H9 (cell line): Measurements from ENCODE around the gene CTNNA3. TPM values are rescaled to one million over a fixed set of nuclear protein-coding genes. Genes with fewer than 3 reads are reported as not detected.
A peak's percentile ranks its signal among the peaks of the same experiment; 100 is the strongest.

ENCODE experiments used
- DNase-seq: peaks from one replicate; pipeline ENCODE4 v3.0.0-alpha.2; 2017
- H2AFZ ChIP-seq: one replicate; pipeline ENCODE4 v1.6.1; 2013; ENCODE audit warnings: mild to moderate bottlenecking, low read length, control low read depth, moderate library complexity
- H2AK5ac ChIP-seq: 2 replicates; pipeline ENCODE4 v1.6.1; 2013; ENCODE audit warnings: low read length, control low read depth, mixed read lengths; ENCODE audit not compliant: insufficient read length
- H2BK120ac ChIP-seq: one replicate; pipeline ENCODE4 v1.6.1; 2013; ENCODE audit warnings: low read depth, mild to moderate bottlenecking, low read length, control low read depth, inconsistent platforms; ENCODE audit not compliant: poor library complexity, severe bottlenecking
- H2BK12ac ChIP-seq: 2 replicates; pipeline ENCODE4 v1.6.1; 2013; ENCODE audit warnings: low read length, control low read depth, mixed read lengths, low read depth; ENCODE audit not compliant: insufficient read length
- H2BK15ac ChIP-seq: 2 replicates; pipeline ENCODE4 v1.6.1; 2013; ENCODE audit warnings: low read depth, low read length, control low read depth
- H2BK20ac ChIP-seq: one replicate; pipeline ENCODE4 v1.6.1; 2013; ENCODE audit warnings: low read depth, mild to moderate bottlenecking, low read length, control low read depth, inconsistent platforms; ENCODE audit not compliant: poor library complexity, severe bottlenecking
- H2BK5ac ChIP-seq: 2 replicates; pipeline ENCODE4 v1.6.1; 2013; ENCODE audit warnings: low read length, control low read depth, mixed read lengths; ENCODE audit not compliant: insufficient read length
- H3K14ac ChIP-seq: 2 replicates; pipeline ENCODE4 v1.6.1; 2013; ENCODE audit warnings: low read length, control low read depth; ENCODE audit not compliant: insufficient read depth
- H3K18ac ChIP-seq: 2 replicates; pipeline ENCODE4 v1.6.1; 2013; ENCODE audit warnings: low read depth, mild to moderate bottlenecking, mixed read lengths, low read length, control low read depth; ENCODE audit not compliant: insufficient read length
- H3K23ac ChIP-seq: 2 replicates; pipeline ENCODE4 v1.6.1; 2013; ENCODE audit warnings: low read length, control low read depth, mixed read lengths, low read depth; ENCODE audit not compliant: insufficient read length
- H3K23me2 ChIP-seq: 2 replicates; pipeline ENCODE4 v1.6.1; 2013; ENCODE audit warnings: low read depth, mild to moderate bottlenecking, mixed read lengths, low read length, control low read depth; ENCODE audit not compliant: insufficient read length, poor library complexity, severe bottlenecking
- H3K27ac ChIP-seq: 2 replicates; pipeline ENCODE4 v1.5.1; 2013; ENCODE audit warnings: low read length, control low read depth, mixed read lengths, low read depth; ENCODE audit not compliant: insufficient read length
- H3K27me3 ChIP-seq: 2 replicates; pipeline ENCODE4 v1.6.1; 2013; ENCODE audit warnings: low read length, control low read depth, inconsistent platforms; ENCODE audit not compliant: insufficient read depth
- H3K4ac ChIP-seq: 2 replicates; pipeline ENCODE4 v1.6.1; 2013; ENCODE audit warnings: low read depth, mild to moderate bottlenecking, control low read depth, inconsistent platforms, low read length, moderate library complexity
- H3K4me1 ChIP-seq: 2 replicates; pipeline ENCODE4 v1.6.1; 2013; ENCODE audit warnings: low read length, control low read depth, inconsistent platforms; ENCODE audit not compliant: insufficient read depth
- H3K4me2 ChIP-seq: 2 replicates; pipeline ENCODE4 v1.6.1; 2013; ENCODE audit warnings: low read length, control low read depth, mixed read lengths; ENCODE audit not compliant: insufficient read length, insufficient read depth
- H3K56ac ChIP-seq: 2 replicates; pipeline ENCODE4 v1.6.1; 2013; ENCODE audit warnings: low read depth, mild to moderate bottlenecking, mixed read lengths, low read length, control low read depth; ENCODE audit not compliant: insufficient read length
- H3K79me1 ChIP-seq: 2 replicates; pipeline ENCODE4 v1.6.1; 2013; ENCODE audit warnings: low read depth, mild to moderate bottlenecking, moderate library complexity, low read length, control low read depth, inconsistent platforms; ENCODE audit not compliant: insufficient read depth, poor library complexity, severe bottlenecking
- H3K79me2 ChIP-seq: 2 replicates; pipeline ENCODE4 v1.6.1; 2013; ENCODE audit warnings: low read length, control low read depth, inconsistent platforms; ENCODE audit not compliant: insufficient read depth
- H3K9ac ChIP-seq: 2 replicates; pipeline ENCODE4 v1.6.1; 2013; ENCODE audit warnings: low read length, control low read depth, mixed read lengths; ENCODE audit not compliant: insufficient read length; ENCODE audit errors: extremely low read depth
- H3K9me3 ChIP-seq: one replicate; pipeline ENCODE4 v1.6.1; 2013; ENCODE audit warnings: low read depth, low read length, inconsistent platforms; ENCODE audit not compliant: control insufficient read depth
- H3T11ph ChIP-seq: one replicate; pipeline ENCODE4 v1.6.1; 2013; ENCODE audit warnings: mild to moderate bottlenecking, low read length, control low read depth, inconsistent platforms
- H4K20me1 ChIP-seq: one replicate; pipeline ENCODE4 v1.6.1; 2013; ENCODE audit not compliant: control insufficient read depth, insufficient read length, insufficient read depth
- H4K5ac ChIP-seq: 2 replicates; pipeline ENCODE4 v1.6.1; 2013; ENCODE audit warnings: low read depth, mild to moderate bottlenecking, mixed read lengths, low read length, control low read depth; ENCODE audit not compliant: insufficient read length
- H4K8ac ChIP-seq: replicated peaks from 2 replicates; pipeline ENCODE4 v1.6.1; 2013; ENCODE audit warnings: low read length, control low read depth, mixed read lengths, low read depth; ENCODE audit not compliant: insufficient read length
- H4K91ac ChIP-seq: 2 replicates; pipeline ENCODE4 v1.6.1; 2013; ENCODE audit warnings: low read depth, mild to moderate bottlenecking, moderate library complexity, mixed read lengths, low read length, control low read depth; ENCODE audit not compliant: insufficient read length
- H3K27ac Mint-ChIP-seq, 3 experiments: 2 replicates in 2 of 3; 3 replicates in 1 of 3; pipeline ENCODE4 v1.8.0; 2020 to 2021; ENCODE audit warnings: mixed read lengths in 3 of 3, mild to moderate bottlenecking in 1 of 3, moderate library complexity in 1 of 3
- H3K27me3 Mint-ChIP-seq: 2 replicates; pipeline ENCODE4 v1.8.0; 2021; ENCODE audit warnings: low read depth, mild to moderate bottlenecking, moderate library complexity, mixed read lengths
- H3K36me3 Mint-ChIP-seq, 3 experiments: 2 replicates in 2 of 3; 3 replicates in 1 of 3; pipeline ENCODE4 v1.8.0; 2020 to 2021; ENCODE audit warnings: low read depth in 3 of 3, mixed read lengths in 3 of 3; ENCODE audit not compliant: insufficient read depth in 1 of 3
- H3K4me1 Mint-ChIP-seq, 2 experiments: 2 replicates each; pipeline ENCODE4 v1.8.0; 2020; ENCODE audit warnings: mixed read lengths in 2 of 2
- H3K4me3 Mint-ChIP-seq, 2 experiments: 2 replicates in 1 of 2; 3 replicates in 1 of 2; pipeline ENCODE4 v1.8.0; 2020 to 2021; ENCODE audit warnings: mild to moderate bottlenecking in 2 of 2, mixed read lengths in 2 of 2, moderate library complexity in 1 of 2
- H3K9me3 Mint-ChIP-seq, 2 experiments: 2 replicates in 1 of 2; 3 replicates in 1 of 2; pipeline ENCODE4 v1.8.0; 2020; ENCODE audit warnings: mild to moderate bottlenecking in 2 of 2, mixed read lengths in 2 of 2, moderate library complexity in 1 of 2
- WGBS: extraction: QIAGEN DNeasy Blood & Tissue Kit; methylation state at CpG from one replicate; pipeline ENCODE4 v1.1.7; 2013; ENCODE audit warnings: missing lambda C conversion rate, low lambda C conversion rate, mixed read lengths; ENCODE audit not compliant: insufficient read length; ENCODE audit errors: extremely low coverage; 5-methylcytosine and 5-hydroxymethylcytosine counted together
- total RNA-seq: library from RNA; stranded (reverse); gene quantifications from 2 replicates; pipeline ENCODE4 v1.2.1, GENCODE V29; 2021
- TF ChIP-seq, protein P1 (sequence below): fragments of 200-600 bp; sonication (generic); conservative IDR thresholded peaks from 3 replicates; pipeline ENCODE4 v1.8.0; 2021; ENCODE audit warnings: antibody characterized with exemption, mild to moderate bottlenecking

The CTNNA3 gene
- total RNA-seq, 1 experiment from 2014 or later = 3.3 TPM

DNA sequence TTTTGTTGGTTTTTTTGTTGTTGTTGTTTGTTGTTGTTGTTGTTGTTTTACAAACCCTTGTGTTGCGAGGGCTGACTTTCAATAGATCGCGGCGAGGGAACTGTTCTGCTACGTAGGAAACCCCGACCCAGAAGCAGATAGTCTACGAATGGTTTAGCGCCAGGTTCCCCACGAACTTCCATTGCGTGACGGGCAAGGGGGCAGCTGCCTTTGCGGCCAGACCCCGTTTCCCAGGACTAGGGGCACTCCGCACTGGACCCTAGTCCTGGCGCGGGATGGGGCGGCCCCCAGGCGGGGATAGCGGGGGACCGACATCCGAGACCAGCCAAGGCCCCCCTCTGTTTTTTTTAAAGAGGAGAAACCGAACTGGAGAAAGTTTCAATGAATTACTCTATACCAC is 650.6 kb downstream of the CTNNA3 start:
- Histone ChIP-seq H3T11ph (no peak overlapping the region), H3K79me1 (no peaks in the 10 kb centered on the region)
- H3K36me3 Mint-ChIP-seq = no peaks in the 10 kb centered on the region

More for the DNA sequence above, 650.6 kb downstream of the CTNNA3 start:
- no peak overlapping the region for H3K27ac Mint-ChIP-seq
- H3K4me1 Mint-ChIP-seq = no peaks in the 10 kb centered on the region
- H3K18ac ChIP-seq = no peak overlapping the region
- H3K27me3 Mint-ChIP-seq = no peaks in the 10 kb centered on the region
- H4K91ac ChIP-seq = no peak overlapping the region
- H3K14ac ChIP-seq = peak overlapping the region; percentile 47
- no peaks in the 10 kb centered on the region for H3K23me2 ChIP-seq
- H2AK5ac ChIP-seq = no peak overlapping the region
- no peaks in the 10 kb centered on the region for H3K9me3 ChIP-seq
- no peaks in the 10 kb centered on the region for H3K4me1 ChIP-seq
- H3K4ac ChIP-seq = no peak overlapping the region
- no peak overlapping the region for H3K56ac ChIP-seq
- no peak overlapping the region for H2BK15ac ChIP-seq
- TF ChIP-seq, protein P1, sequence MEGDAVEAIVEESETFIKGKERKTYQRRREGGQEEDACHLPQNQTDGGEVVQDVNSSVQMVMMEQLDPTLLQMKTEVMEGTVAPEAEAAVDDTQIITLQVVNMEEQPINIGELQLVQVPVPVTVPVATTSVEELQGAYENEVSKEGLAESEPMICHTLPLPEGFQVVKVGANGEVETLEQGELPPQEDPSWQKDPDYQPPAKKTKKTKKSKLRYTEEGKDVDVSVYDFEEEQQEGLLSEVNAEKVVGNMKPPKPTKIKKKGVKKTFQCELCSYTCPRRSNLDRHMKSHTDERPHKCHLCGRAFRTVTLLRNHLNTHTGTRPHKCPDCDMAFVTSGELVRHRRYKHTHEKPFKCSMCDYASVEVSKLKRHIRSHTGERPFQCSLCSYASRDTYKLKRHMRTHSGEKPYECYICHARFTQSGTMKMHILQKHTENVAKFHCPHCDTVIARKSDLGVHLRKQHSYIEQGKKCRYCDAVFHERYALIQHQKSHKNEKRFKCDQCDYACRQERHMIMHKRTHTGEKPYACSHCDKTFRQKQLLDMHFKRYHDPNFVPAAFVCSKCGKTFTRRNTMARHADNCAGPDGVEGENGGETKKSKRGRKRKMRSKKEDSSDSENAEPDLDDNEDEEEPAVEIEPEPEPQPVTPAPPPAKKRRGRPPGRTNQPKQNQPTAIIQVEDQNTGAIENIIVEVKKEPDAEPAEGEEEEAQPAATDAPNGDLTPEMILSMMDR = no peak
- H4K8ac ChIP-seq = no peak overlapping the region
- no peak overlapping the region for H2BK20ac ChIP-seq
- H2BK5ac ChIP-seq = no peak overlapping the region
- no peak overlapping the region for H3K9ac ChIP-seq
- no peaks in the 10 kb centered on the region for H3K9me3 Mint-ChIP-seq
- H3K4me2 ChIP-seq = no peak overlapping the region
- no peak overlapping the region for H2BK120ac ChIP-seq
- H4K5ac ChIP-seq = no peak overlapping the region
- H2BK12ac ChIP-seq = no peak overlapping the region
- no CpG with 5 or more reads among the region's 22 CpGs for WGBS
- H4K20me1 ChIP-seq = no peaks in the 10 kb centered on the region
- no peak overlapping the region for H3K23ac ChIP-seq
- no peak overlapping the region for H2AFZ ChIP-seq
- H3K4me3 Mint-ChIP-seq = no peak overlapping the region
- H3K79me2 ChIP-seq = no peaks in the 10 kb centered on the region
- DNase-seq = no peak
- no peaks in the 10 kb centered on the region for H3K27me3 ChIP-seq
- H3K27ac ChIP-seq = no peak overlapping the region
